Left forelimb (tissue), 1 donor: ENCODE data around the gene SHC2.

Experiments
- DNase-seq: peaks from one replicate; pipeline ENCODE4 v3.0.0-alpha.2; 2018; ENCODE audit warnings: low spot score

Gene SHC2

DNA sequence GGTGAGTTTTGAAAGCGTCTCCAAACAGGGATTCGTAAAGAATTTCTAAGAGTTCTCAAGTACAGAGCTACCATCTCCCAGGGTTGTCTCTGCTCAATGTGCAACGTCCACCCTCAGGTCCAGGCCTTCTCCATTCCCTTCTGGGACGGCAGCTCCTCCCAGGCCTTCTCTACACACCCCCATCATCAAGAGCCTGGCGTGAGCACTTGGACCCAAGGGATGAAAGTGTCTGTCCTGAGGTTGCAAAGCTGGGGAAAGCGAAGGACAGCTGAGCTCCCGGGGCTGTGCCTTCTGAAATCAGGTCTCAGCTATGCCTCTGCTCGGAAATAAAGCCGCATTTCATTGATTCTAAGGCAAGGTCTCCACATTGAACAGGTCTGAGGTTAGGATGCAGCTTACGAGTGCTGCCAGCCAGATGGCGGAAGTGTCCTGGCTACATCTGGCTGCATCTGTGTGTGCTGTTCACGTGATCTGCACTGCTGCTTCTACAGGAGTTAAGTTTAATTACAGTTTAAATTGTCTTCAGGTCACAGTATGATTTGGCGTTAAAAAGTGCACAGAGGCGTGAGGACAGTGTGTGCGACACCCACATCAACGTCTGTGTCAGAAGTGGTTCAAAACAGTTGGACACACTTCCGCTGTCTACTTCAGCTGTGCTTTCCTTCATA, 89.2 kb downstream of the SHC2 start:
- DNase-seq: no peak

DNA sequence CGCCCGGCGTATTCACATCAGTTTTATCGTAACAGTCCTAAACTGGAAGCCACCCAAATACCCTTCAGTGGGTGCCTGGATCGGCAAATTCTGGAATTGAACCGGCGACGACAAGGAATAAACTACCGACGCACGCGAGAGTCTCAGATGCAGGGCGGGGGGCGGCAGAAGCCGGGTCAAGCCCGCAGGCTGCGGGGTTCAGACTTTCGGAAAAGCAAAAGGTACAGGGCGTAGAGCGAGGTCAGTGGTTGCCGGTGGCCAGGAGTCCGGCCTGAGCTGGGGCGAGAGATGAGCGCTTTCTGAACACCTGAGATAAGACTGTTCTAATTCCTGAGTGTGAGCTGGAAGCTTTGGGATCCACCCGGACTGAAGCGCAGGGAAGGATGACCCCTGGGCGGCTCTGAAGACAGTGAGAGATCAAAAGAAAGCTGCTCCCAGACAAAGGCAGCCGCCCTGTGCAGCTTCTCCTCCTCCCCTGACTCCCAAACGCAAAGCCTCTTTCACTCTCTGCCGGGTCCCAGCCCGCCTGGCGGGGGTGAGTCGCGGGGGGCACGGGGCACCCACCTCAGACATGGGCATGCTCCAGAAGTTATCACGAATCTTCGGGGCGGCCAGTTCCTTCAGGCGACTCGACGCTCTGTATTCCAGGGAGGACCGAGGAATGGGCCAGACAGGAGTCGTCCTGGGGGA, 90.0 kb downstream of the SHC2 start:
- DNase-seq: no peak

DNA sequence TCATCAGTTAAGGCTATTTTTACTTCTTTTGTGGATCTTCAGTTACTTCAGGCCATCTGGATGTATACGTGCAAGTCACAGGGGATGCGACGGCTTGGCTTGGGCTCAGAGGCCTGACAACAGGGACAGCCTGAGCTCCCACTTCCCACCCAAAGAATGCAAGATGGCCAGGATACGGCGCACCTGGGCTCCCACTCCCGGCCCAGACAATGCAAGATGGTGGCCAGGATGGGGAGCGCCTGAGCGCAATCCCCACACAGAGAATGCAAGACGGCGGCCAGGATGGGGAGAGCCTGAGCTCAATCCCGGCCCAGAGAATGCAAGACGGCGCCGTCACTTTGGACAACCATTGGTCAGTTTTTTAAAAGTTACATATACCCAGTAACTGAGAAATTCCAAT, 91.0 kb downstream of the SHC2 start:
- DNase-seq: no peak

DNA sequence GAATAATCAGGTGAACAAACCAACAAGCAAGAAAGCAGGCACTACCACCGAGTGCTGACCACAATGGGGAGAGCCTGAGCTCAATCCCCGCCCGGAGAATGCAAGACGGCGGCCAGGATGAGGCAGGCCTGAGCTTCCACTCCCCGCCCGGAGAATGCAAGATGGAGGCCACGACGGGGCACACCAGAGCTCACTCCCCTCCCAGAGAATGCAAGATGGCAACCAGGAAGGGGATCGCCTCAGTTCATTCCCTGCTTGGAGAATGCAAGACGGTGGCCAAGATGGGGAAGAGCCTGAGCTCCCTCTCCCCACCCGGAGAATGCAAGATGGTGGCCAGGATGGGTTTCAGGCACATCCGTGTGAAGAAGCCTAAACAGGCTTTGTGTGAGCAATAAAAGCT, 91.6 kb downstream of the SHC2 start:
- no peak for DNase-seq

DNA sequence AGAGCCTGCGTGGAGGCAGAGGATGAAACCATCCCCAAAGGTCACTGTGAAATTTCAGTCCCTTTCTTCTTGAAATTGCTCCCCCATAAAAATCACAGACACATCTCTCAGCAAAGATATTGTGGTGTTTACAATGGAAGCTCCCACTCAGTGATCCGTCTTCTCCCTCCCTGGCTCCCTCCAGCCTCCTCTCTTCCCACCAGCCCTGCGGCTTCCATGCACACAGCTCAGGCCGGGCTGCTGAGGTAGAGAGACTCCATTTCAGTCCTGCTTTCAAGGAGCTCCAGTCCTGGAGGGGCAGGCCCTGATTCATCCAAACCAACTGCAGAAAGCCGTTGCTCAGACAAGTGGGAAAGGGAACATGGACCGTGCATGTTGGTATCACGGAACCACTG, 92.2 kb downstream of the SHC2 start:
- no peak for DNase-seq

DNA sequence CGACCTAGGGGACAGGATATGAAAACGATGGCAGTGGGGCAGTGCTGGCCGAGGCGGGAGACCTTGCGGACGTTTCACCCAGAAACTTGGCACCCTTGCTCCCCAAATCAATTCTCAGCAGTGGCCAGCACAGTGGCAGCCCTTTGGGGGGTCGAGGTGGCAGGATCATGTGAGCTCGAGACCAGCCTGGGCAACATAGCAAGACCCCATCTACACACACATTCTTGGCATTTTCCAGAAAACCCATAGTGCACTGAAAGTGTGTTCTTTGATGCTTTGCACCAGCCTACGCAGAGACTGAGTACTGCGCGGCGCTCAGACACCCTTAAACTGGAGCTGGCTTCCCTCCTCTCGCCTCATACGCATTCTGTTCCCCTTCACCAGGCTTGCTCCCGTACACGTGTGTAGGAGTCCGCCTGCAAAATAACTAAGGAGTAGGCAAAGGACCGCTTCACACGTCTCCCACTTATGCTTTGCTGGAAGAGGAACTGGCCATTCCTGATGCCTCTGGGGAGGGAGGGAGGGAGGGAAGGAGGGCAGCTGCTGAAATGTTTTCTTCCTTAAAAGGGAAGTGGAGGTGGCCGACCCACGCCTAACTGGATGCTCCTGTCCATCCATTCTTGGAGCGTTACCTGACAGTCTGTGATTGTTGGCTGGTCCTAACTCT, 92.7 kb downstream of the SHC2 start:
- DNase-seq: no peak

DNA sequence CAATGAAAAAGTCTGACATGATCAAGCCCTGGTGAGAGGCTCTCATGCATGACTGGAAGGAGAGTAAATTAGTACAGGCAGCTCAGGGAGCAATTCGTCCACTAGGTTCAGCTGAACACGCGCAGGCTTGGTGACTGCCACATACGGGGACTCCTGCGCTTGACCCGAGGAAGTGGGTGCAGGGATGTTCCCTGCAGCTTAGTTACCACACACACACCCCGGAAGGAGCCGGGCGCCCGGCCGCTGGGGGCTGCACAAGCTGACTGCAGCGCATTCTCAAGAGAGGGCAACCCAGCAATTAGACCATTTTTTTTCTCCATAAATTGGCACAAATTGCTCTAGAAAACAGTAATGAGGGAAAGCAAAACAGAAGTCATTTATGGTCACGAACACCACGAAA, 93.3 kb downstream of the SHC2 start:
- no peak for DNase-seq

DNA sequence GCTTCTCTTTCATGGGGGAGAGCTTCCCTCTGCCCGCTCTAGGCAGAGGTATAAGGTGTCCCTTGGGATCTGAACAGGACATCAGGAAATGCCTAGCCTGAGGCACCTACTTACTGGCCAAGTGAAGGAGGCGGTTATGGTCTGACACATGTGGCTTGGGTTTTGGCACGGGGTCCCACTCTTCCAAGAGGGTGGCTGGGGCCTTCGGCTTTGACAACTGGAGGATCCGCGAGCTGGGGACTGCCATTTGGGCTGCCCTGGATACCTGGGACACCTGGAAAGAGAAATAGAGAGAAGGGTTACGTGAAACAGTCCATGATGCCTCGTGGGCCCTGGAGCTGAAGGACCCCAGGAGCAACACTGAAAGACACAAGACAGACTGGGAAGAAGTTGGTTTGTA, 93.9 kb downstream of the SHC2 start:
- no peak for DNase-seq
